ENCODE measurements around the gene FBXO2.
A peak's percentile ranks its signal among the peaks of the same experiment; 100 is the strongest.
"Not testable (repeated sequence)": the region's sequence is repeated elsewhere in the genome, so short reads cannot be mapped to it uniquely, and the experiment has no call there.

Gene FBXO2

DNA sequence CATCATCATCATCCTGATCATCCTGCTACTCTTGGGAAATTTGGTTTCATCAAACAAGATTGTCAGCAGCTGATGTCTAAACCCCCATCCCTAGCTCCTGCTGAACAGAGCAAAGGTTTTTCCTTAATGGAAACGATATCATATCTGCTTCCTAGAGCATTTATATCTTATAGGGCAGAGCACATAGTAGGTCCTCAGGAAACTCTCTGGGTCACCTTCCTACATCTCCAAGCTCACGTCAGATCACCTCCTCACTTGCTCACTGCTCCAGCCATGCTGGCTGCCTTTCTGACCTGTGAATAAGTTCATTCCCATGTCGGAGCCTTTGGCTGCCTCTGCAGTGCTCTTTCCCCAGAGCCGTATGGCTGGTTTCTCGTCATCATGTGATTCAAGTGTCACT, 10.4 kb downstream of the FBXO2 start:
- TF ChIP-seq, protein P1, sequence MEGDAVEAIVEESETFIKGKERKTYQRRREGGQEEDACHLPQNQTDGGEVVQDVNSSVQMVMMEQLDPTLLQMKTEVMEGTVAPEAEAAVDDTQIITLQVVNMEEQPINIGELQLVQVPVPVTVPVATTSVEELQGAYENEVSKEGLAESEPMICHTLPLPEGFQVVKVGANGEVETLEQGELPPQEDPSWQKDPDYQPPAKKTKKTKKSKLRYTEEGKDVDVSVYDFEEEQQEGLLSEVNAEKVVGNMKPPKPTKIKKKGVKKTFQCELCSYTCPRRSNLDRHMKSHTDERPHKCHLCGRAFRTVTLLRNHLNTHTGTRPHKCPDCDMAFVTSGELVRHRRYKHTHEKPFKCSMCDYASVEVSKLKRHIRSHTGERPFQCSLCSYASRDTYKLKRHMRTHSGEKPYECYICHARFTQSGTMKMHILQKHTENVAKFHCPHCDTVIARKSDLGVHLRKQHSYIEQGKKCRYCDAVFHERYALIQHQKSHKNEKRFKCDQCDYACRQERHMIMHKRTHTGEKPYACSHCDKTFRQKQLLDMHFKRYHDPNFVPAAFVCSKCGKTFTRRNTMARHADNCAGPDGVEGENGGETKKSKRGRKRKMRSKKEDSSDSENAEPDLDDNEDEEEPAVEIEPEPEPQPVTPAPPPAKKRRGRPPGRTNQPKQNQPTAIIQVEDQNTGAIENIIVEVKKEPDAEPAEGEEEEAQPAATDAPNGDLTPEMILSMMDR (IDR thresholded peaks at IDR 0.05; ENCODE audit: low read depth, low read length), result no peak
- no peak overlapping the region for H3K4me3 ChIP-seq (replicated peaks in 1 of 2; ENCODE audit: low read depth in 2 of 2, low read length in 2 of 2)
- no peak for DNase-seq (ENCODE audit: low read depth in 2 of 2)

DNA sequence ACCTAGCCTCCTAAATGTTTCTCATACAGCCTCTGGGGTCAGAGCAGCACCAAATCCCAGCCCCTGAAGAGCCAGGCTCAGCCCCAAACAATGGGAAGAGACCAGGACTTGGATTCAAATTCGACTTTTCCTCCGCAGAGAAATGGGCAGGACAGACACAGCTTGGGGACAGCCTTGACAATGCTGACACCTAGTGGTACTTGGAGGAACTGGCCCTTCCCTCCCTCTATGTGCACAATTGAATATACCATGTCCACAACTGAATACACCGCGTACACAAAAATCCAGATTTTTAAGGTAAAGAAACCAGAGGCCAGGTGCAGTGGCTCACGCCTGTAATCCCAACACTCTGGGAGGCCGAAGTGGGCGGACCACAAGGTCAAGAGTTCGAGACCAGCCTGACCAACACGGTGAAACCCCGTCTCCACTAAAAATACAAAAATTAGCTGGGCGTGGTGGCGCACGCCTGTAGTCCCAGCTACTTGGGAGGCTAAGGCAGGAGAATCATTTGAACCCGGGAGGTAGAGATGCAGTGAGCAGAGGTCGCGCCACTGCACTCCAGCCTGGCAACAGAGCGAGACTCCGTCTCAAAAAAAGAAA, 11.7 kb downstream of the FBXO2 start:
- H3K4me3 ChIP-seq (replicated peaks in 1 of 2; ENCODE audit: low read depth in 2 of 2, low read length in 2 of 2), result not testable (repeated sequence)
- peak; percentile 73 to 77 for DNase-seq (ENCODE audit: low read depth in 2 of 2)
- TF ChIP-seq, protein P1 (IDR thresholded peaks at IDR 0.05; ENCODE audit: low read depth, low read length), result peak; percentile 98

DNA sequence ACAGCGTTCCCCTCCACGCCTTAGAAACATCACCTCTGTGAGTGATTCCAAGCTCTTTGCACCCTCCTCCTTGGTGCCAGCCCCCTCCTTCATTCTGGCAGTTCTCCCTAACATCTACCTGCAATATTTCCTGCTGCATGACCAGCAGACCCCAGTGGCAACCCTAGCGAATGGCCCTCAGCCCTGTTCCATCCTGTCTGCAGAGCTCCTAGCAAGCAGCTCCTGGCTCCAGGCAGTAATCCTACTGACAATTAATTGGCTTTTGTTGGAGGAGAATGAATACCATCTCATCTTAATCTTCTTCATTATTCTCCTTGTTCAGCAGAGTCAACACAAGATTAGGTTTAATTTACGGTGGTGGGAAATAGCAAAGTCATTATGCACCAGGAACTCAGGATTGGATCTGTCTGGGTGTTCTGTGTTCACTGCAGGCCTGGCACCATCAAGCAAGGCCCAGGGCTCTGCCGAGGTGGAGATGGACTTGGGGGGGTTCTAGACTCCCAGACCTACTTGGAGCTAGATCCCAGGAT, 12.4 kb downstream of the FBXO2 start:
- TF ChIP-seq, protein P1 (IDR thresholded peaks at IDR 0.05; ENCODE audit: low read depth, low read length), result no peak
- no peak for DNase-seq (ENCODE audit: low read depth in 2 of 2)
- H3K4me3 ChIP-seq (replicated peaks in 1 of 2; ENCODE audit: low read depth in 2 of 2, low read length in 2 of 2), result no peak overlapping the region

DNA sequence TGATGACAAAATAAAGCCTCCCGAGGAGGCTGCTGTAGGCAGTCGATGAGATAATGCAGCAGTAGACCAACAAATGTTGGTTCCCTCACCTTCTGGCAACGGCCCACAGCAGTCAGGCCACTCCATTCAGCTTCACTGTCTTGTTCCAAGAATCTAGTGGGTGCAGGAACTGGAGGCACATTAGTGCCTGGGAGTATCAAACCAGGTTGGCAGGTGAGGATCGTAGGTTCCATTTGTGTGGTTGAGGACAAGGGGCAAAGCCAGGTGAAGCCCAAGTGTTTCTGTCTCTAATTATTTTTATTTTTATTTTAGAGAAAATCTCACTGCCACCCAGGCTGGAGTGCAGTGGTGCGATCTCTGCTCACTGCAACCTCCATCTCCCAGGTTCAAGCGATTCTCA, 13.3 kb downstream of the FBXO2 start:
- TF ChIP-seq, protein P1 (IDR thresholded peaks at IDR 0.05; ENCODE audit: low read depth, low read length), result no peak
- DNase-seq (ENCODE audit: low read depth in 2 of 2), result no peak
- no peak overlapping the region for H3K4me3 ChIP-seq (replicated peaks in 1 of 2; ENCODE audit: low read depth in 2 of 2, low read length in 2 of 2)

DNA sequence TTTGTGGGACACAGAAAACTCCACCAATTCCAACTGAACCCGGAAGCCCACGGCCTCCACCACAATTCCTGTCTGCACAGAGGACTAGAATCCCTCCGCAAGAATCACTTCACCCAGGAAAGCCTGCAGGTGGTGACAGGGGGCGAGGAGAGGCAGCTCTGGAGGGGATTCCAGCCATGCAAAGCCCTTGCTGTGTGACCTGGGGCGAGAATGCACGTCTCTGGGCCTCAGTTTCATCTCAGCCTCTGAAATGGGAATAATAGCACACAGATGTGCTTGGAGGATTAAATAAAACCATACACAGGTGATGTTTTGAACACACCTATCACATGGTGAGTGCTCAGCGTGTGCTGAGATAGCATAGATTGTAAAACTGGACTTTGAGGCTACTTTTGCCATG, 14.1 kb downstream of the FBXO2 start:
- DNase-seq (ENCODE audit: low read depth in 2 of 2), result no peak
- TF ChIP-seq, protein P1 (IDR thresholded peaks at IDR 0.05; ENCODE audit: low read depth, low read length), result no peak
- H3K4me3 ChIP-seq (replicated peaks in 1 of 2; ENCODE audit: low read depth in 2 of 2, low read length in 2 of 2), result no peak overlapping the region

DNA sequence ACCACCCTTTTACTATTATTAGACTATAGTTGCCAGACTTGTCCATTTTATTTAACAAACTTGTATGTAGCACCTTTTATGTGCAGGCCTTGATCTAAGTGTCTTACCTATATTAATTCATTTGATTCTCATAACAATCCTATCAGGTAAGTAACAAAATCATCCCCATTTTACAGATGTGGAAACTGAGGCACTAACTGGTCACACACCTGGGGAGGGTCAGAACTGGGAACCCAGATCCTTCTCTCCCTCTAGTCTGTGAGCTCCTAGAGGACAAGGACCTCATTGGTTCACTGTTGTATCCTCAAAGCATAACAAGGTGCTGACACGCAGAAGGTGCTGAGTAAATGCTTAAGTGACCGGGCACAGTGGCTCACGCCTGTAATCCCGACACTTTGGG, 14.9 kb downstream of the FBXO2 start:
- DNase-seq (ENCODE audit: low read depth in 2 of 2), result no peak
- TF ChIP-seq, protein P1 (IDR thresholded peaks at IDR 0.05; ENCODE audit: low read depth, low read length), result no peak
- H3K4me3 ChIP-seq (replicated peaks in 1 of 2; ENCODE audit: low read depth in 2 of 2, low read length in 2 of 2), result no peak overlapping the region

DNA sequence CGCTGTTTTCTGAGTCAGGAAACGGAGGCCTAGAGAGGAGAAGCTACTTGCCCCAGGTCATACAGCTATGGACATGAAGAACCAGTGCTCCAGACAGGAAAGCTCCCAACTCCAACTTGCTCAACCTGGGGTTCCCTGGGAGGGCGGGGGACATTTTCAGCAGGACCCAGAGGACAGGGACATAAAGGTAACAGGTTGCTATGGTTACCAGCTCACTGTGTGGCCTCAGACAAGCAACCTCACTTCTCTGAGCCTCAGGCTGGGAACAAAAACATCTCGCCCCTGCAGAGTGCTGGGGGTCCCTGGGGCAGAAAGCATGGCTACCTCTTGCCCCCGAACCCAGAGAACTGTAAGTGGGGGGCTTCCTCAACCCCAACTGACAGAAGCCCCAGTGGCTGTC, 16.1 kb downstream of the FBXO2 start:
- DNase-seq (ENCODE audit: low read depth in 2 of 2), result no peak
- no peak overlapping the region for H3K4me3 ChIP-seq (replicated peaks in 1 of 2; ENCODE audit: low read depth in 2 of 2, low read length in 2 of 2)
- TF ChIP-seq, protein P1 (IDR thresholded peaks at IDR 0.05; ENCODE audit: low read depth, low read length), result no peak

All from cardiac fibroblast (primary cell).